Neuronal stem cell (in vitro differentiated cells): ENCODE measurements around the gene PHEX.

Source experiments
- DNase-seq: peaks from one replicate; pipeline ENCODE4 v3.0.0-alpha.2; 2013; ENCODE audit warnings: low spot score
- H2AFZ ChIP-seq: one replicate; pipeline ENCODE4 v1.6.1; 2013; ENCODE audit warnings: mild to moderate bottlenecking, low read length, inconsistent platforms
- H2AK5ac ChIP-seq: 2 replicates; pipeline ENCODE4 v1.6.1; 2013; ENCODE audit warnings: low read depth, mild to moderate bottlenecking, inconsistent platforms, low read length, moderate library complexity, mixed read lengths
- H2BK120ac ChIP-seq: 2 replicates; pipeline ENCODE4 v1.6.1; 2013; ENCODE audit warnings: low read depth, mild to moderate bottlenecking, inconsistent platforms, low read length, moderate library complexity, mixed read lengths
- H2BK12ac ChIP-seq: one replicate; pipeline ENCODE4 v1.6.1; 2013; ENCODE audit warnings: low read length, inconsistent platforms
- H2BK15ac ChIP-seq: 2 replicates; pipeline ENCODE4 v1.6.1; 2013; ENCODE audit warnings: mild to moderate bottlenecking, low read length, inconsistent platforms, mixed read lengths
- H2BK5ac ChIP-seq: one replicate; pipeline ENCODE4 v1.6.1; 2013; ENCODE audit warnings: inconsistent platforms, mild to moderate bottlenecking, low read length, moderate library complexity
- H3K14ac ChIP-seq: one replicate; pipeline ENCODE4 v1.6.1; 2013; ENCODE audit warnings: low read length, inconsistent platforms
- H3K18ac ChIP-seq: 2 replicates; pipeline ENCODE4 v1.6.1; 2013; ENCODE audit warnings: low read length, inconsistent platforms
- H3K23ac ChIP-seq: 2 replicates; pipeline ENCODE4 v1.6.1; 2013; ENCODE audit warnings: low read depth, mild to moderate bottlenecking, mixed read lengths, low read length, inconsistent platforms; ENCODE audit not compliant: poor library complexity
- H3K27ac ChIP-seq: replicated peaks from 3 replicates; pipeline ENCODE4 v1.5.1; 2013; ENCODE audit warnings: low read length, inconsistent platforms
- H3K27me3 ChIP-seq, 3 experiments: 2 replicates each; pipeline ENCODE4 v1.6.1; 2013; ENCODE audit warnings: low read length in 3 of 3, mild to moderate bottlenecking in 2 of 3, inconsistent platforms in 1 of 3, low read depth in 1 of 3, mixed read lengths in 1 of 3, moderate library complexity in 1 of 3; ENCODE audit not compliant: control insufficient read depth in 3 of 3, insufficient read depth in 3 of 3
- H3K36me3 ChIP-seq, 2 donors: replicated peaks in 1 of 2; 2 replicates each; pipeline ENCODE4 v1.6.1; 2013; ENCODE audit warnings: low read length in 2 of 2; ENCODE audit not compliant: control insufficient read depth in 2 of 2, insufficient read depth in 2 of 2
- H3K4ac ChIP-seq: 2 replicates; pipeline ENCODE4 v1.6.1; 2013; ENCODE audit warnings: inconsistent platforms, mild to moderate bottlenecking, low read length, moderate library complexity
- H3K4me1 ChIP-seq, 2 donors: 1 replicate in 1 of 2; 2 replicates in 1 of 2; pipeline ENCODE4 v1.6.1; 2013; ENCODE audit warnings: low read length in 2 of 2, low read depth in 1 of 2; ENCODE audit not compliant: control insufficient read depth in 2 of 2, insufficient read depth in 1 of 2
- H3K4me2 ChIP-seq: one replicate; pipeline ENCODE4 v1.6.1; 2013; ENCODE audit warnings: mild to moderate bottlenecking, low read length, inconsistent platforms; ENCODE audit not compliant: insufficient read depth, poor library complexity, severe bottlenecking
- H3K4me3 ChIP-seq, 2 donors: 2 replicates each; pipeline ENCODE4 v1.5.1; 2013; ENCODE audit warnings: low read length in 2 of 2, mild to moderate bottlenecking in 2 of 2, inconsistent platforms in 1 of 2, moderate library complexity in 1 of 2
- H3K79me1 ChIP-seq: one replicate; pipeline ENCODE4 v1.6.1; 2013; ENCODE audit warnings: low read depth, mild to moderate bottlenecking, inconsistent platforms, low read length, moderate library complexity
- H3K9ac ChIP-seq: one replicate; pipeline ENCODE4 v1.6.1; 2013; ENCODE audit warnings: mild to moderate bottlenecking, low read depth, low read length, inconsistent platforms; ENCODE audit not compliant: poor library complexity
- H3K9me3 ChIP-seq, 2 donors: replicated peaks in 1 of 2; 2 replicates each; pipeline versions ENCODE3 to v1.6.1; 2013; ENCODE audit warnings: low read length in 2 of 2, mild to moderate bottlenecking in 2 of 2, inconsistent platforms in 1 of 2, low read depth in 1 of 2, mixed read lengths in 1 of 2, moderate library complexity in 1 of 2; ENCODE audit not compliant: control insufficient read depth in 2 of 2, insufficient read depth in 1 of 2
- H4K8ac ChIP-seq: one replicate; pipeline ENCODE4 v1.6.1; 2013; ENCODE audit warnings: low read depth, mild to moderate bottlenecking, inconsistent platforms, low read length, moderate library complexity
- H4K91ac ChIP-seq: one replicate; pipeline ENCODE4 v1.6.1; 2013; ENCODE audit warnings: low read length, low read depth, mild to moderate bottlenecking, inconsistent platforms; ENCODE audit not compliant: poor library complexity
- WGBS, 2 donors: extraction: QIAGEN DNeasy Blood & Tissue Kit; methylation state at CpG; one replicate each; pipeline ENCODE4 v1.1.7; 2013; ENCODE audit warnings: missing lambda C conversion rate in 2 of 2, mixed read lengths in 1 of 2; ENCODE audit not compliant: insufficient read length in 2 of 2, insufficient replicate concordance in 1 of 2; ENCODE audit errors: extremely low coverage in 2 of 2; 5-methylcytosine and 5-hydroxymethylcytosine counted together

PHEX gene

DNA sequence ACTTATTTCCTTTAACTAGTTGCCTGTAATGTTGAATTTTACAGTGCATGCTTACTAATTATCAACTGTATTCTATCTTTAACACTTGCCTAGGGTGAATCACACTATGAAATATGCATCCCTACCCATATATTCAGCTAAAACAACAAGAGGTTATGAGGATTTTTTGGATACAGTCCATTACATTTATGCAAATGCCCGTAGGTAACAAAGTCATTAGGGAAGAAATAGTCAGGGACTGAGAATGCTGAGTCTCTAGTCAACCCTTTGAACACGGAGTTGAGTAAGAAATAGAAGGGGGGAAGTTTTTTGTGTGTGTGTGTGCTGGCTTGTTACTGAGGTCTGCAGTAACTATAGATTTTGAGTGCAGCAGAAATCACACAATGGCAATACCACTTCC lies 214.5 kb downstream of the PHEX start:
- H2BK5ac ChIP-seq = no peak overlapping the region
- H2AFZ ChIP-seq = no peak overlapping the region
- H2BK12ac ChIP-seq = no peak overlapping the region
- H3K36me3 ChIP-seq = no peaks in the 10 kb centered on the region
- no CpG with 5 or more reads among the region's 2 CpGs for whole genome bisulfite sequencing, 2 donors
- H4K91ac ChIP-seq = no peak overlapping the region
- no peak overlapping the region for H2BK120ac ChIP-seq
- no peak overlapping the region for H3K4ac ChIP-seq
- no peak overlapping the region for H3K4me3 ChIP-seq
- H2AK5ac ChIP-seq = no peak overlapping the region
- no peaks in the 10 kb centered on the region for H3K9me3 ChIP-seq
- no peak overlapping the region for H4K8ac ChIP-seq
- no peak overlapping the region for H3K14ac ChIP-seq
- no peak overlapping the region for H3K9ac ChIP-seq
- H3K4me2 ChIP-seq = no peak overlapping the region
- no peak for DNase-seq
- H3K23ac ChIP-seq = no peak overlapping the region
- no peaks in the 10 kb centered on the region for H3K79me1 ChIP-seq
- H2BK15ac ChIP-seq = no peak overlapping the region
- no peaks in the 10 kb centered on the region for H3K4me1 ChIP-seq
- H3K27ac ChIP-seq = no peak overlapping the region
- H3K18ac ChIP-seq = no peak overlapping the region
- no peaks in the 10 kb centered on the region for H3K27me3 ChIP-seq

- no peak overlapping the region for H3K9ac ChIP-seq
- H3K36me3 ChIP-seq = no peaks in the 10 kb centered on the region
- no peak overlapping the region for H2AK5ac ChIP-seq
- H3K79me1 ChIP-seq = no peaks in the 10 kb centered on the region
- no peaks in the 10 kb centered on the region for H3K9me3 ChIP-seq
- no peak overlapping the region for H3K4ac ChIP-seq
- no peak overlapping the region for H2BK120ac ChIP-seq
- no peak overlapping the region for H4K8ac ChIP-seq
- no peak overlapping the region for H3K4me2 ChIP-seq
- H3K18ac ChIP-seq = no peak overlapping the region
- no peaks in the 10 kb centered on the region for H3K27me3 ChIP-seq
- no peak overlapping the region for H3K14ac ChIP-seq
- H3K4me3 ChIP-seq = no peak overlapping the region
- H4K91ac ChIP-seq = no peak overlapping the region
- no peak for DNase-seq
- no CpG with 5 or more reads among the region's 1 CpG for WGBS, 2 donors
- H2BK5ac ChIP-seq = no peak overlapping the region
- H3K4me1 ChIP-seq = no peaks in the 10 kb centered on the region
- H3K27ac ChIP-seq = no peak overlapping the region
- H3K23ac ChIP-seq = no peak overlapping the region
- H2BK15ac ChIP-seq = no peak overlapping the region
- H2AFZ ChIP-seq = no peak overlapping the region
- H2BK12ac ChIP-seq = no peak overlapping the region
Observed at GRCh38 chrX:22247169-22247568, 215.0 kb downstream of the PHEX start.

DNA sequence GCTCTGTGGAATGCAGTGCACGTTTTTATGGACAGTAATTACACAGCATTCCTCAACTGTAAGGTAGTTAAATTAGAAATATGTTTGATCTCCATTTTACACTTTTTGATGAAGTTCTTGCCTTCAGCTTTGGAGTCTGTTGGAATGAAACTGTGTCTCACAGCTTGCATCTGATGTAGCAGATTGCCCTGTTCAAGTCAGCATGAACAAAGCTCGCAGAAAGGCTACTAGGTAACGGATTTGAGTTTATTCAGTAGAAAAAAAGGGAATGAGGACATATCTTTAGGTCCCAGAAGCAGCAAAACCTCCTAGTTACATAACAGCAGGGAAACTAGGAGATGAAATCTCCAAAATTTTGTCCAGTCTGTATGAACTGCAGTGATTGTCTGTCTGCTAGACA lies 216.3 kb downstream of the PHEX start:
- H3K4me2 ChIP-seq = no peak overlapping the region
- H4K8ac ChIP-seq = no peak overlapping the region
- WGBS, 2 donors = no CpG with 5 or more reads among the region's 3 CpGs
- H3K9ac ChIP-seq = no peak overlapping the region
- H2BK15ac ChIP-seq = no peak overlapping the region
- H3K27ac ChIP-seq = no peak overlapping the region
- no peak overlapping the region for H3K18ac ChIP-seq
- H3K9me3 ChIP-seq = no peaks in the 10 kb centered on the region
- H3K27me3 ChIP-seq = no peaks in the 10 kb centered on the region
- no peak overlapping the region for H2BK120ac ChIP-seq
- H2BK5ac ChIP-seq = no peak overlapping the region
- DNase-seq = no peak
- H2AFZ ChIP-seq = no peak overlapping the region
- H3K23ac ChIP-seq = no peak overlapping the region
- no peak overlapping the region for H3K4ac ChIP-seq
- H3K14ac ChIP-seq = no peak overlapping the region
- H3K36me3 ChIP-seq = no peaks in the 10 kb centered on the region
- H2AK5ac ChIP-seq = no peak overlapping the region
- no peak overlapping the region for H4K91ac ChIP-seq
- H3K79me1 ChIP-seq = no peaks in the 10 kb centered on the region
- no peak overlapping the region for H2BK12ac ChIP-seq
- H3K4me3 ChIP-seq = no peak overlapping the region
- no peaks in the 10 kb centered on the region for H3K4me1 ChIP-seq

DNA sequence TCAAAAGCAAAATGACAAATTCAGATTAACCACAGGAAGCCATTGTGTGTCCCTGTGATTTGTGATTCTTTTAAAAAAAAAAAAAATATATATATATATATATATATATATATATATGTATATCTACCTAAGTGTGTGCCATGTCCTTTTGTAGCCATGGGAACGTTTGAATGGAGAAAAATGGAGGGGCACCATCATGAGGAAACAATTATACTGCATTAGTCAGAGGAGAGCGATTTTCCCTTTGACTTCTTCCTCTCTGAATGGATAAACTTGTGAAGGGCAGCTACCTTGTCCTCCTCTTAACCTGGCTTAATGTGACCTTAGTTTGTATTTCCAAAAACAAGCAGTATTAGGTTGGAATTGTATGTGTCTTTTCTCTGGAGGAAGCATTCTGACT lies 217.2 kb downstream of the PHEX start:
- Histone ChIP-seq H2BK12ac (no peak overlapping the region), H3K14ac (no peak overlapping the region), H2AK5ac (no peak overlapping the region), H2BK5ac (no peak overlapping the region), H4K8ac (no peak overlapping the region), H3K4me3 (no peak overlapping the region), H3K9ac (no peak overlapping the region), H2BK120ac (no peak overlapping the region), H3K79me1 (no peaks in the 10 kb centered on the region), H3K4me1 (no peaks in the 10 kb centered on the region), H3K23ac (no peak overlapping the region), H3K27ac (no peak overlapping the region), H3K9me3 (no peaks in the 10 kb centered on the region), H3K36me3 (no peaks in the 10 kb centered on the region), H3K4ac (no peak overlapping the region), H3K18ac (no peak overlapping the region), H2AFZ (no peak overlapping the region), H4K91ac (no peak overlapping the region), H3K27me3 (no peaks in the 10 kb centered on the region), H2BK15ac (no peak overlapping the region), H3K4me2 (no peak overlapping the region)
- DNase-seq = no peak
- no CpG with 5 or more reads among the region's 2 CpGs for WGBS, 2 donors
